CD4-positive, alpha-beta T cell (primary cell): ENCODE data around the gene BCAR3. TPM values are rescaled to one million over a fixed set of nuclear protein-coding genes. Genes with fewer than 3 reads are reported as not detected.

Source experiments
- ATAC-seq: fragments of 200-7000 bp; cut with Tn5 transposase; one replicate; pipeline ENCODE4 v1.10.0; 2022; ENCODE audit warnings: mild to moderate bottlenecking; ENCODE audit not compliant: poor library complexity
- CTCF ChIA-PET: fragments of 350-600 bp; sonication (Branson Sonifier 250); formaldehyde crosslinking; loops from one replicate; lab custom pipeline; 2021; ENCODE audit warnings: antibody characterized with exemption, inconsistent platforms; lab: Charles Lee
- POLR2A ChIA-PET: fragments of 350-600 bp; sonication (Branson Sonifier 250); formaldehyde crosslinking; loops from one replicate; lab custom pipeline; 2021; ENCODE audit warnings: antibody characterized with exemption, inconsistent platforms; lab: Charles Lee
- DNase-seq, 14 experiments: peaks; one replicate each; pipeline ENCODE4 v3.0.0-alpha.2; 2013 to 2020; ENCODE audit warnings: mixed read lengths in 2 of 14
- H3K27ac ChIP-seq, 2 donors: one replicate each; pipeline versions ENCODE4 v1.5.1 to v1.7.0; 2013; ENCODE audit warnings: low read length in 2 of 2, low read depth in 1 of 2, mild to moderate bottlenecking in 1 of 2
- H3K27me3 ChIP-seq, 2 experiments: 1 replicate in 1 of 2; 2 replicates in 1 of 2; pipeline versions ENCODE4 v1.6.1 to v1.7.0; 2013; ENCODE audit warnings: low read length in 2 of 2, control low read depth in 1 of 2, mild to moderate bottlenecking in 1 of 2, moderate library complexity in 1 of 2; ENCODE audit not compliant: insufficient read depth in 2 of 2, control insufficient read depth in 1 of 2
- H3K36me3 ChIP-seq: one replicate; pipeline ENCODE4 v1.6.1; 2013; ENCODE audit warnings: low read length, control low read depth; ENCODE audit not compliant: insufficient read depth
- H3K4me1 ChIP-seq: one replicate; pipeline ENCODE4 v1.6.1; 2013; ENCODE audit warnings: low read length, control low read depth; ENCODE audit not compliant: insufficient read depth
- H3K4me3 ChIP-seq: one replicate; pipeline ENCODE4 v1.5.1; 2013; ENCODE audit warnings: mild to moderate bottlenecking, low read length, moderate library complexity
- H3K9me3 ChIP-seq, 2 experiments: 1 replicate in 1 of 2; 2 replicates in 1 of 2; pipeline versions ENCODE4 v1.6.1 to v1.7.0; 2013; ENCODE audit warnings: low read length in 2 of 2, mild to moderate bottlenecking in 2 of 2, control low read depth in 1 of 2, moderate library complexity in 1 of 2; ENCODE audit not compliant: control insufficient read depth in 1 of 2, insufficient read depth in 1 of 2
- H3K27ac Mint-ChIP-seq: one replicate; pipeline ENCODE4 v1.8.0; 2020; ENCODE audit warnings: mixed read lengths
- H3K27me3 Mint-ChIP-seq: one replicate; pipeline ENCODE4 v1.8.0; 2021; ENCODE audit warnings: mixed read lengths
- H3K36me3 Mint-ChIP-seq: one replicate; pipeline ENCODE4 v1.8.0; 2021; ENCODE audit warnings: low read depth, mixed read lengths
- H3K4me1 Mint-ChIP-seq: one replicate; pipeline ENCODE4 v1.8.0; 2021; ENCODE audit warnings: low read depth, mixed read lengths
- H3K4me3 Mint-ChIP-seq: one replicate; pipeline ENCODE4 v1.8.0; 2020; ENCODE audit warnings: mild to moderate bottlenecking, mixed read lengths
- H3K9me3 Mint-ChIP-seq: one replicate; pipeline ENCODE4 v1.8.0; 2020; ENCODE audit warnings: mixed read lengths
- CTCF ChIP-seq: fragments of 200-600 bp; IDR thresholded peaks from one replicate; pipeline ENCODE4 v1.8.0; 2022; ENCODE audit warnings: antibody characterized with exemption, mild to moderate bottlenecking
- intact Hi-C, 2 experiments: fragments of 100-400 bp; cut with DNase I in 1 of 2; cut with micrococcal nuclease in 1 of 2; formaldehyde crosslinking; loops; one replicate each; pipeline versions ENCODE4 v1.15.1 to v1.9.0; 2023 to 2025; cut with DNase I, micrococcal nuclease
- total RNA-seq, 174 experiments: library from RNA in 2 of 174; stranded (reverse) in 2 of 174; gene quantifications; one replicate each; pipeline ENCODE4 v1.2.3 and lab custom pipeline; 2021 to 2026

The BCAR3 gene
- total RNA-seq, 2 experiments from 2014 or later: 0.47 to 0.92 TPM

DNA sequence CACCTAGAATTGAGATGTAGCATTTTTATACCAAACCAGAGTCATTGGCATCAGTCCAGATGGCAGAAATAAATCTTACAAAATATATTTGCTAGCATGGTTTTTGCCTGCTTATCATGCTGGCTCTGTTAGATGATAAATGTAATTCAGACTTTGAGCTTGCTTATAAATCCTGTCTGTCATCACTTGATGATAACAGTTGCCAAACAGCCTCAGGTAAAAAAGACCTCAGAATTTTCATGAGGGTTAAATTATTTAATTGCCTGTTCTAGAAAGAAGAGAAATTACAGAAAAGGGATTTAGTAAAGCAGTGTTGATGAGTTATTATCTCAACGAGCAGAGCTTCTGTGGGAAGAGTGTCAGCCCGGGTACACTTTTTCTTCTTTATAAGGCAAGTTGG is 150.4 kb downstream of the BCAR3 start:
- Histone ChIP-seq H3K27ac (no peak overlapping the region), H3K27me3 (no peaks in the 10 kb centered on the region), H3K9me3 (no peaks in the 10 kb centered on the region), H3K36me3 (no peaks in the 10 kb centered on the region), H3K4me3 (no peak overlapping the region), H3K4me1 (no peaks in the 10 kb centered on the region)
- POLR2A ChIA-PET: no interaction called here
- Mint-ChIP-seq H3K4me1 (no peaks in the 10 kb centered on the region), H3K27ac (no peak overlapping the region), H3K27me3 (no peaks in the 10 kb centered on the region), H3K36me3 (no peaks in the 10 kb centered on the region), H3K9me3 (no peaks in the 10 kb centered on the region), H3K4me3 (no peak overlapping the region)
- DNase-seq (no peak), ATAC-seq (no peak)
- CTCF ChIA-PET: no interaction called here
- TF ChIP-seq CTCF: no peak
- intact Hi-C loops: no loop called here

DNA sequence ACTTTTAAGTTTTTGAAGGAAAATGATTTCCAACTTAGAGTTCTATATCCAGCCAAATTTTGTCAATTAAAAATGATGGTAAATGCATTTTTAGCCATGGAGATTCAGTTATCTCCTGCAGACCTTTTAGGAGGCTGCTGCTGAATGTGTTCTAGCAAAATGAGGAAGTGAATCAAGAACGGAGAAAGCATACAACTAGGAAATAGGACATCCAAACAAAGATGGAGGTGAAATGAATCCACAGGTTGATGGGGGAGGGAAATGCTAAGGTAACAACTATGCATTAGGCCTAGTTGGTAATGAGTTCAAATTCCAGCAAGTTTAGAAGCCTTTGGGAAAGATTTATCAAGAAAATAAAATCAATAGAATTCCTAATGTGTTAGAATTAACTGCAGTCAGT is 153.2 kb downstream of the BCAR3 start:
- Mint-ChIP-seq H3K4me3 (no peak overlapping the region), H3K36me3 (no peaks in the 10 kb centered on the region), H3K9me3 (no peaks in the 10 kb centered on the region), H3K27me3 (no peaks in the 10 kb centered on the region), H3K4me1 (no peaks in the 10 kb centered on the region), H3K27ac (no peak overlapping the region)
- no peaks in the 10 kb centered on the region for H3K9me3 ChIP-seq
- intact Hi-C loops: no loop called here
- no peaks in the 10 kb centered on the region for H3K27me3 ChIP-seq
- ChIA-PET POLR2A (no interaction called here), CTCF (no interaction called here)
- no peaks in the 10 kb centered on the region for H3K36me3 ChIP-seq
- ATAC-seq (no peak), DNase-seq (no peak)
- TF ChIP-seq CTCF: no peak
- no peaks in the 10 kb centered on the region for H3K4me1 ChIP-seq
- H3K27ac ChIP-seq: no peak overlapping the region
- H3K4me3 ChIP-seq: no peak overlapping the region

GRCh38 chr1:93526431-93526830 is 155.2 kb downstream of the BCAR3 start:
- no peak for ATAC-seq
- Mint-ChIP-seq H3K4me1 (no peaks in the 10 kb centered on the region), H3K36me3 (no peaks in the 10 kb centered on the region), H3K27me3 (no peaks in the 10 kb centered on the region), H3K27ac (no peak overlapping the region), H3K9me3 (no peaks in the 10 kb centered on the region), H3K4me3 (no peak overlapping the region)
- no peak overlapping the region for H3K27ac ChIP-seq
- DNase-seq: no peak
- H3K36me3 ChIP-seq: no peaks in the 10 kb centered on the region
- H3K27me3 ChIP-seq: no peaks in the 10 kb centered on the region
- H3K4me1 ChIP-seq: no peaks in the 10 kb centered on the region
- H3K4me3 ChIP-seq: no peak overlapping the region
- ChIA-PET CTCF (no interaction called here), POLR2A (no interaction called here)
- intact Hi-C loops: no loop called here
- H3K9me3 ChIP-seq: no peaks in the 10 kb centered on the region
- no peak for TF ChIP-seq CTCF
